Astrocyte of the spinal cord (primary cell): ENCODE measurements around the gene HECW1.

Source experiments
- DNase-seq: peaks from one replicate; pipeline ENCODE4 v3.0.0; 2011; ENCODE audit warnings: low read depth, low spot score
- H3K4me3 ChIP-seq: 2 replicates; pipeline ENCODE4 v1.5.1; 2011; ENCODE audit warnings: low read depth, mild to moderate bottlenecking, low read length, moderate library complexity
- CTCF ChIP-seq: IDR thresholded peaks from 2 replicates; pipeline ENCODE4 v1.5.1; 2012; ENCODE audit warnings: low read depth, mild to moderate bottlenecking, low read length, inconsistent platforms
- in situ Hi-C: cut with HindIII; loops from 2 replicates; pipeline ENCODE4 v1.10.0; 2017; ENCODE audit warnings: low sequenced_read_pairs

HECW1 gene

GRCh38 chr7:43511769-43512515, 399.5 kb downstream of the HECW1 start:
- H3K4me3 ChIP-seq: no peak overlapping the region
- no peak for TF ChIP-seq CTCF
- in situ Hi-C loops: no loop called here
- no peak for DNase-seq

GRCh38 chr7:43513251-43513650, 400.8 kb downstream of the HECW1 start:
- no peak overlapping the region for H3K4me3 ChIP-seq
- no peak for TF ChIP-seq CTCF
- DNase-seq: peak; percentile 12
- in situ Hi-C loops: no loop called here

- no peak for TF ChIP-seq CTCF
- in situ Hi-C loops: no loop called here
- no peak overlapping the region for H3K4me3 ChIP-seq
- no peak for DNase-seq
Observed at GRCh38 chr7:43516581-43517342, 404.3 kb downstream of the HECW1 start.

- H3K4me3 ChIP-seq: no peak overlapping the region
- TF ChIP-seq CTCF: no peak
- DNase-seq: no peak
- in situ Hi-C loops: no loop called here
Observed at GRCh38 chr7:43517464-43517863, 405.0 kb downstream of the HECW1 start.

GRCh38 chr7:43520201-43520600, 407.8 kb downstream of the HECW1 start:
- no peak for DNase-seq
- in situ Hi-C loops: no loop called here
- no peak for TF ChIP-seq CTCF
- H3K4me3 ChIP-seq: no peak overlapping the region

GRCh38 chr7:43522406-43523156, 410.1 kb downstream of the HECW1 start:
- peak; percentile 76 for DNase-seq
- in situ Hi-C loops: no loop called here
- TF ChIP-seq CTCF: no peak
- H3K4me3 ChIP-seq: no peak overlapping the region
